GM12875 (cell line): ENCODE data around the gene ADGRF5.
"Not testable (repeated sequence)": the region's sequence is repeated elsewhere in the genome, so short reads cannot be mapped to it uniquely, and the experiment has no call there.

Experiments used
- H3K4me3 ChIP-seq: one replicate; pipeline ENCODE4 v1.5.1; 2011; ENCODE audit warnings: low read depth, low read length, control low read depth
- TF ChIP-seq, protein P1 (sequence below): IDR thresholded peaks from 2 replicates; pipeline ENCODE4 v1.5.1; 2011; ENCODE audit warnings: low read depth, mild to moderate bottlenecking, control low read depth, inconsistent platforms, low read length, moderate library complexity, borderline replicate concordance; ENCODE audit not compliant: insufficient read depth

The ADGRF5 gene

DNA sequence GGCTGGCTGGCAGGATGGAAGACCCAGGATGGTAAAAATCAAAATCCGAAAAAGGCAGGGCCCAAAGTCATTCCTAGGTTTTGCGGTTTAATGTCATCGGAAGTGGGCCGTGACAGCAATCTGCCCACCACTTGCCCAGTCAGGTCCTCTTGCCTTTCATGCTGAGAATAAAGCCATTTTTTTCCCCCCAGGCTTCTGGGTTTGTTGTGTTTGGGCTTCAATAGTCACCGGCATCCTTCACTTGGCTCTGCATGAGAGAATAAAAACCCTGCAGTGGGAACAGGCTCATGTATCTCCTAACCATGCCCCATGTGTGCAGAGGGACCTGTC is 72.4 kb downstream of the ADGRF5 start:
- TF ChIP-seq, protein P1, sequence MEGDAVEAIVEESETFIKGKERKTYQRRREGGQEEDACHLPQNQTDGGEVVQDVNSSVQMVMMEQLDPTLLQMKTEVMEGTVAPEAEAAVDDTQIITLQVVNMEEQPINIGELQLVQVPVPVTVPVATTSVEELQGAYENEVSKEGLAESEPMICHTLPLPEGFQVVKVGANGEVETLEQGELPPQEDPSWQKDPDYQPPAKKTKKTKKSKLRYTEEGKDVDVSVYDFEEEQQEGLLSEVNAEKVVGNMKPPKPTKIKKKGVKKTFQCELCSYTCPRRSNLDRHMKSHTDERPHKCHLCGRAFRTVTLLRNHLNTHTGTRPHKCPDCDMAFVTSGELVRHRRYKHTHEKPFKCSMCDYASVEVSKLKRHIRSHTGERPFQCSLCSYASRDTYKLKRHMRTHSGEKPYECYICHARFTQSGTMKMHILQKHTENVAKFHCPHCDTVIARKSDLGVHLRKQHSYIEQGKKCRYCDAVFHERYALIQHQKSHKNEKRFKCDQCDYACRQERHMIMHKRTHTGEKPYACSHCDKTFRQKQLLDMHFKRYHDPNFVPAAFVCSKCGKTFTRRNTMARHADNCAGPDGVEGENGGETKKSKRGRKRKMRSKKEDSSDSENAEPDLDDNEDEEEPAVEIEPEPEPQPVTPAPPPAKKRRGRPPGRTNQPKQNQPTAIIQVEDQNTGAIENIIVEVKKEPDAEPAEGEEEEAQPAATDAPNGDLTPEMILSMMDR = no peak
- H3K4me3 ChIP-seq = no peak overlapping the region

DNA sequence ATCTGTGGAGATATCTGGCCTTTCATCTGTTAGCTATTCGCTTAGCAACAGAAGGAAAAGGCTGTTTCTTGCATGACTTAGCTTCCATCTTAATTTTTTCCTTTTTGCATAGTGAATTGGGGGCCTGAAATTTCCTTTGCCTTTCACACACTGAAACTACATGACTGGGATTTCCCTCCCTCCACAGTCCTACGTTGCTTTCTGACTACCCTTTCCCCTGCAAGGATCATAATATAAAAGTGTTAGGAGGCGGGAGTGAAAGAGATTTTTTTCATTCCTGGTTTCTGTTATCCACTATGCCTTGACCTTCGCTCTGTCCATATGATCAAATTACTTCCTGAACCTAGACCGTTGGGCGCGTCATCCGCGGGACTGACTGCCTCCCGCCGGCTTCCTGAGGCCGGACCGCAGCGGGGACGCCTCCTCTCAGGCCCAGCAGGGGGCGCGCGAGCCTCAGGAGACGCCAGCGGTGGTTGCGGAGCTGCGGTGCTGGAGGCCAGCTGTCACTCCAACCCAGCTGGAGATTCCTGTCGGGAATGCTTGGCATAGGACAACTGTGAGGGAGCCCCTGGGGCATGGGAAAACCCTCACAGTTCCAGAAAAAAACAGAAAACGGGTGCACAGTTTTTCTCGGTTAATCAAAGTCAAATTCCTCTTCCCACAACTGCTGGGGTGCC is 72.9 kb downstream of the ADGRF5 start:
- H3K4me3 ChIP-seq = no peak overlapping the region
- TF ChIP-seq, protein P1 = peak; percentile 93

DNA sequence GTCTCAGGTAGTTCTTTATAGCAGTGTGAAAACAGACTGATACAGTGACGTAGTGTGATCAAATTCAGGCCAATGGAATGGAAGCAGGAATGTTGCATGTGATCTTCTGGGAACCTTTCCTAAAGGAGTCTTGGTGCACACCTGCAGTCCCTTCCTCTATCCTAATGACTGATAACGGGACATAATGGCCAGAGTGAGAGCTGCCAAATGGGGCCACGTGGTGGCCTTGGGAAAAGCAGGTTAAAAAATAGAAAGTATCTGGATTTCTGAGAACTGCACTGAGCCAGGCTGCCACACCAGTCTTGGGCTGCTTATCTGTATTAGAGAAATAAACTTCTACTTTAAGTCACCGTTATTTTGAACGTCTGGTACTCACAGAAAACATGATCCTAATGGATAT is 76.6 kb downstream of the ADGRF5 start:
- no peak overlapping the region for H3K4me3 ChIP-seq
- TF ChIP-seq, protein P1 = no peak

DNA sequence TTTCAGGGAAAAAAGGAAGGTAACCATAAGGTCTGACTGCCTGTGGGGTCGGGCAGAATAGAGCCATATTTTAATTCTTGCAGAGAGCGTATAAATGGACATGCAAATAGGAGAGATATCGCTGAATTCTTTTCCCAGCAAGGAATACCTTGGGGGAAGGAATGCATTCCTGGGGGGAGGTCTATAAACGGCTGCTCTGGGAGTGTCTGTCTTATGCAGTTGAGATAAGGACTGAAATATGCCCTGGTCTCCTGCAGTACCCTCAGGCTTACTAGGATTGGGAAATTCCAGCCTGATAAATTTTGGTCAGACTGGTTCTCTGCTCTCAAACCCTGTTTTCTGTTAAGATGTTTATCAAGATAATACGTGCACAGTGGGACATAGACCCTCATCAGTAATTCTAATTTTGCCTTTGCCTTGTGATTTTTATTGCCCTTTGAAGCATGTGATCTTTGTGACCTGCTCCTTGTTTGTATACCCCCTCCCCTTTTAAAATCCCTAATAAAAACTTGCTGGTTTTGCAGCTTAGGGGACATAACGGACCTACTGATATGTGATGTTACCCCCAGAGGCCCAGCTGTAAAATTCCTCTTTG is 79.4 kb downstream of the ADGRF5 start:
- H3K4me3 ChIP-seq = not testable (repeated sequence)

DNA sequence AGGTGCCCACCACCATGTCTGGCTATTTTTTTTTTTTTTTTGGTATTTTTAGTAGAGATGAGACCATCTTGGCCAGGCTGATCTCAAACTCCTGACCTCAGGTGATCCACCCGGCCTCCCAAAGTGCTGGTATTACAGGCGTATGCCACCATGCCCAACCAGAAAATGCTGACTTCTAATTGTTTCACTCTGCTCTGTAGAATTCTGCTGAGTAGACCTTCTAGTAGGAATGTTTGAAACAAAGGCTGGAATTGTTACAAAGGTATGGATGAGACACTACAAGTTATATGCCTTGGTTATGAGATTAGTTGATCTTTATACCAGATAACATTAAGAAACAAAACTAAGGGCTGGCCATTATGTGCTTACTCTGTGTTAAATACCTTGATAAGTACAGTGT is 83.7 kb downstream of the ADGRF5 start:
- H3K4me3 ChIP-seq = no peak overlapping the region
- TF ChIP-seq, protein P1 = no peak

DNA sequence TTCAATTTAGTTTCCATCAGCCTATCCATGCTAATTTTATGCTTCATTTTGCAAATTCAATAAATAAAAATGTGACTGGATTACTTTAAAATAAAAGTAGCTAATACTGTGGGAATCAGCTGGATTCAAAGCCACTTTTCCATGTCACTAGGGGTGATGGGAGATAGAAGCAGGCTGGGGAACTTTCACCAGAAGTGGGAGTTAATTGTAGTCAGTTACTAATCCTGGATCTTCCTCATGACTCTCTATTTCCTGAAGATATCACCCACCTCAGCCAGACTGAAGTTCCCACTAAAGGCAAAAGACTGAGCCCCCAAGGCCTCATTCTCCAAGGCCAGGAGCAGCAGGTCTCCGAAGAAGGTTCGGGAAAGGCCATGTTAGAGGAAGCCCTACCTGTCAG is 86.7 kb downstream of the ADGRF5 start:
- not testable (repeated sequence) for H3K4me3 ChIP-seq

DNA sequence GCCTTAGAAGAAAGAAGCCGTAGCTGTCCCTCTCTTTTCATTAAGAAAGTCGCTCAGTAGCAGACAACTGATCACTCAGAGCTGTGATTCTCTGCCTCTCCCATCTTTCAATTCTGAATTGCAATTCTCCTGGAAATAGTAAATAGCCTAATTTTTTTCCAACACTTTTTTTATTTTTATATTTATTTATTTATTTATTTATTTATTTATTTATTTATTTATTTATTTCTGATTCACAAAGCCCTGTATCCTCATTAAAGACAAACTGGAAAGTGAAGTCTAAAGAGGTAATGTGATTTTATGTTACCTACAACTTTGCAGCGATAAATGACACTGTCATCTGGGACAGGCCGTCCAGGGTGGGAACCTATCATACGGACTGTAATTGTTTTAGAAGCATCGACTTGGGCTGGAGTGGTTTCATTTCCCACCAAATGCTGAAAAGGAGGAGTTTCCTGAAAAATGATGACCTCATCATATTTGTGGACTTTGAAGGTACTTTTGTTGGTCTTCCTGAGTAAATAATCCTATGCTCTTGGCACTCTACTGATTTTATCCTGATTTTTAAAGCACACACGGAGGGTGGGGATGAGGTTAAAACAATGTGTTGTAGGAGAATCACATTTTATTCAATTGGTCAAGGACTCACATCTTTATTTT is 87.4 kb downstream of the ADGRF5 start:
- not testable (repeated sequence) for H3K4me3 ChIP-seq

DNA sequence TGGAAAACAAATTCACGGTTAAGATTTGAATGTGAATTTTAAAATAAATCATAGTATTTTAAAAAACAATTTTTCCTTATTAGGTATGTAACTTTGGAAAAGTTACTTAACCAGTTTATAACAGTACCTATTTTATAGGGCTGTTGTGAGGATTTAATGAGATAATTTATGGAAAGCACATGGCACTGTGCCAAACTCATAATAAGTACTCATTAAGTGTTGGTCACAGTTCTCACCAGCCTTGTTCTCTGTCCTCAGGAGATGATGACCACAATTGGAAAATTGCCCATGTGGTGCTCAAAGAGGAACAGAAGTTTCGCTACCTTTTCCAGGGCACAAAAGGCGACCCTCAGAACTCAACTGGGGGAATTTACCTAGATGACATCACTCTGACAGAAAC is 88.9 kb downstream of the ADGRF5 start:
- TF ChIP-seq, protein P1 = no peak
- H3K4me3 ChIP-seq = no peak overlapping the region
